Hematopoietic multipotent progenitor cell treated with erythropoietin and hydrocortisone succinate and interleukin-3 and kit ligand, for 15 days (in vitro differentiated cells): ENCODE measurements around the gene LMLN.
A peak's percentile ranks its signal among the peaks of the same experiment; 100 is the strongest.
"Not testable (repeated sequence)": the region's sequence is repeated elsewhere in the genome, so short reads cannot be mapped to it uniquely, and the experiment has no call there.

ENCODE experiments used
- DNase-seq: peaks from one replicate; pipeline ENCODE4 v3.0.0-alpha.2; 2015; ENCODE audit warnings: low spot score

LMLN gene

DNA sequence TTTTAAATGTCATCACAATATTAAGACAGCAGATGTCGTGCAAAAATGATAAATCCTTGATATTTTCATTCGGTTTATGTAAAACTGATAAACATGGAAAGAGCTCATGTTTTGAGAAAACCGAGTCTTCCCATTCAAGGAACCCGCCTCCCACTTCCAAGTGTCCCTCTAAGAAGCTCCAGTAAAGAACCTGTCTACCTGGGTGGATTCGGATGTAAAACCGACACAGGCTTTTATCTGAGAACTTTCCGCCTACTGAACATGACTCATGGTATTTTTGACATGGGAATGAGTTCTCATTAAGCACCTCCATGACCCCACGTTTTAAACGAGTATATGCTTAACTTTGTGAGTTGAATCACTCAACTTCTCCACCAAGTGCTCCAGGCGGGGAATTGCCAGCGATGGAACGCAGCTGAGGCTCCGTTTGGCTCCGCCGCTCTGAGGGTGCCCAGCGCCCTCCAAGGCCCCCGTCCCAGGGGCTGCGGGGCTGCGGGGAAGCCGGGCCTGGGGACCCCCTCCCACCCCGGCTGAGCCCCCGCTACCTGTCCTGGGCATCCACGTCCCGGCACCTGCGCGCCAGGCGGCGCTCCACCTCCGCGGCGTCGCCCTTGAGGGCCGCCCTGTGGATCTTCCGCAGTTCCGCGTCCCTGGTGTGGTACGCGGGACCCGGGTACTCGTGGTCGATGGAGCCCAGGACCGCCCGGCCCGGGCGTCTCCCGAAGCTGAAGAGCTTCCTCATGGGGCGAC, 119.9 kb downstream of the LMLN start:
- DNase-seq = no peak

DNA sequence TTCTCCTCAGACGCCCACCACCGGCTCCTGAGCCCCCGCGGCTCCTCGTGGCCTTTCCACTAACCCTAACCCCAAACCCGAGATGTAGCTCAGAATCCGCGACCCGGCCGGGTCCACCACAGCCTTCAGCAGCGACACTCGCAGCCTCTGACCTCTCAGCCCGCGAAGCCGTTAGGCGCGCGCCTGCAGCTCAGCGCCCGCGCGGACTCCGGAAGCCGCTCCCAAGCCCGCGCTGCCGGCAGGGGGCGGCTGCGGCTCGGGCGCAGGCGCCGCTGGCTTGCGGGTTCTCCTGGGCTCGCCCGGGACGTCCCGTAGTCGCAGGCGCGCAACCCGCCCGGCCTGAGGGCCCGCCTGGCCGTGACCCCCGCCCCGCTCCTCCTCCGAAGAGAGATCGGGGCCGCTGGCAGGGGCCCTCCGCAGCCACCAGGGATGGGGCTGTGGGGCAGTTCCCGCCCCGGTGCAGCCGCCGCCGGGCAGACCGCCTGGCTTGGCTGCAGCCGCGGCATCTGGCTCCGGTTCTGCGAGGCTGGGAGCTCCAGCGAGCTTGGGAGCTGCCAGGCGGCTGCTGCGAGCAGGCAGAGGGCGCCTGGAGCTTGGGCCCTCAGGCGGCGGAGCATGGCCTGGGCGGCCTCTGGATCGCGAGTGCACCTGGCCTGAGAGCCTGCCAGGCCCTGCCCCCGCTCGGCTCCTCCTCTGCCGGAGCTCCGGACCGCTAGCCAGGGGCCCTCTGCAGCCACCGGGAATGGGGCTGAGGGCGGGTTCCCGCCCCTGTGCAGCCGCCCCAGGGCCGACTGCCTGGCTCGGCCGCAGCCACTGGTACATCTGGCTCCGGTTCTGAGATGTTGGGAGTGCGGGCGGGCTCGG, 120.7 kb downstream of the LMLN start:
- peak; percentile 57 for DNase-seq

DNA sequence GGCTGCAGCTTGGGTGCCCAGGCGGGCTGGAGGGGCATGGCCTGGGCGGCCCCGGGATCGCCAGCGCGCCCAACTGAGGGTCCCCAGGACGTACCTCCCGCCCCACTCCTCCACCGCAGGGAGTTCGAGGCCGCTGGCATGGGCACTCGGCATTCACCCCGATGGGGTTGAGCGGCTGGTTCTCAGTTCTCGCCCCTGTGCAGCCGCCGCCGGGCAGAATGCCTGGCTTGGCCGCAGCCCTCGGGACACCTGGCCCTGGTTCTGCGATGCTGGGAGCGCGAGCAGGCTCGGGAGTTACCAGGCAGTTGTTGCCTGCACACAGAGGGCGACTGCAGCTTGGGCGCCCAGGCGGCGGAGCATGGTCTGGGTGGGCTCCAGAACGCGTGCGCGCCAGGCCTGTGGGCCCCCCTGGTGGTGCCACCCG, 121.4 kb downstream of the LMLN start:
- no peak for DNase-seq

DNA sequence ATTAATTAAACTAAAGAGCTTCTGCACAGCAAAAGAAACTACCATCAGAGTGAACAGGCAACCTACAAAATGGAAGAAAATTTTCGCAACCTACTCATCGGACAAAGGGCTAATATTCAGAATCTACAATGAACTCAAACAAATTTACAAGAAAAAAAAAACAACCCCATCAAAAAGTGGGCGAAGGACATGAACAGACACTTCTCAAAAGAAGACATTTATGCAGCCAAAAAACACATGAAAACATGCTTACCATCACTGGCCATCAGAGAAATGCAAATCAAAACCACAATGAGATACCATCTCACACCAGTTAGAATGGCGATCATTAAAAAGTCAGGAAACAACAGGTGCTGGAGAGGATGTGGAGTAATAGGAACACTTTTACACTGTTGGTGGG, 122.2 kb downstream of the LMLN start:
- not testable (repeated sequence) for DNase-seq

DNA sequence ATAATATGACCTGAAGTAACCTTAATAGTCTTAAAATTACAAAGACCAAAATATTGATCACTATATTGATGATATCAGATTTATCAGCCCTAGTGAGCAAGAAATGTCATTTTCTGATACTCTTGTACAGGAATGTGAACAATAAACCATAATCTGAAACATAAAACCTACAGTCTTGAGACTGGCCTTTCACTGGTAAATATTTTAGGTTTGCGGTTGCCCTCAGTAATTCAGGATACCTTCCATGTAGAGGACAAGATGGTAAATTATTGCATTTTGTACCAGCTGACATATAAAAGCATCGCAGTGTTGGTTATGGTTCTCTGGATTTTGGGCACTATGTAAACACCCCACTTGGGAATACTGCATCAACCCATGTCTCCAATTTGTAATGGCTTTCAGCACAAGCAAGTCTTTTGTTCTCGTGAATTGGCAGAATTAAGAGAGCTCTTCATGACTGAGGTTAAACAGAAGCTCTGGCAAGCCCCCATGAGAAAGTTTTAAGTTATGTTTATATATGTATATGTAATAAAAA, 128.5 kb downstream of the LMLN start:
- no peak for DNase-seq

DNA sequence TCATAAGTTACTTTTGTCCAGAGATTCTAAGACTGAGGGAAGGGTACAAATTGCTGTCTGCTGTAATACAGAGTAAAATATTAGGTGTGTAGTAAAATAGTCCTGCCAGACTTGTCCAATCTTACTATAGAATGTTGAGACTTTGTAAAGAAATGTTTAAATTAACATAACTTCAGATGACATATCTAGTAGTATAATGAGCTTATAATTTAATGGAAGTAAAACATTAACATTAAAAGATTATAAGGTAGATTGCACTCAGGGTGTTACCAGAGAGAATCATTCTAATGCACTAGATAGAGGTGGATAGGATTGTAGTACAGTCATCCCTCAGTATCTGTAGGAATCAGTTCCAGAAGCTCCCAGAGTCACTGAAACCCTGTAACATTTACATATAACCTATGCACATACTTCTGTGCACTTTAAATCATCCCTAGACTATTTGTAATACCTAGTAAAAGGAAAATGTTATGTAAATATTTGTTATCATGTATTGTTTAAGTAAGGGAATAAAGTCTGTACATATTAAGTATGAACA, 130.8 kb downstream of the LMLN start:
- no peak for DNase-seq

DNA sequence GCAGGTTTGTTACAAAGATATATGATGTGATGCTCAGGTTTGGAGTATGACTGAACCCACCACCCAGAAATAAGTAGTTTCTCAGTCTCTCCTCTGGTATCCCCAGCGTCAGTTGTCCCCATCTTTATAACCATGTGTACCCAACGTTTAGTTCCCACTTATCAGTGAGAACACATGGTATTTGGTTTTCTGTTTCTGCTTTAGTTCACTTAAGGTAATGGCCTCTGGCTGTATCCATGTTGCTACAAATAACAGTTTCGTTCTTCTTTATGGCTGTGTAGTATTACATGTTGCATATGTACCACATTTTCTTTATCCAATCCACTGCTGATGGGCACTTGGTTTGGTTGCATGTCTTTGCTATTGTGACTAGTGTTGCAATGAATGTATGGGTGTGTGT, 132.3 kb downstream of the LMLN start:
- no peak for DNase-seq

DNA sequence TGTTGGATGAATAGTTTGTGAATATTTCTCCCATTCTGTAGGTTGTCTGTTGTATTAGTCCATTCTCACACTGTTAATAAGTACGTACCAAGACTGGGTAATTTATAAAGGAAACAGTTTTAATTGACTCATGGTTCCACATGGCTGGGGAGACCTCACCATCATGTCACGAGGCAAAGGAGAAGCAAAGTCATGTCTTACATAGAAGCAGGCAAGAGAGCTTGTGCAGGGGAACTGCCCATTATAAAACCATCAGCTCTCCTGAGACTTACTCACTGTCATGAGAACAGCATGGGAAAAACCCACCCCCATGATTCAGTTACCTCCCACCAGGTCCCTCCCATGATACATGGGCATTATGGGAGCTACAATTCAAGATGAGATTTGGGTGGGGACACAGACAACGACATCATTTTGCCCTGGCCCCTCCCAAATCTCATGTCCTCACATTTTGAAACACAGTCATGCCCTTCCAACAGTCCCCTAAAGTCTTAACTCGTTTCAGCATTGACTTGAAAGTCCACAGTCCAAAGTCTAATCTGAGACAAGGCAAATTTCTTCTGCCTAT, 133.2 kb downstream of the LMLN start:
- DNase-seq = no peak
